NCI-H1417 treated with DMSO at 0.1 percent for 48 hours (cell line): ENCODE measurements around the gene ZC3H12C.

ENCODE experiments used
- DNase-seq: peaks from one replicate; lab custom pipeline; 2025; lab: John Stamatoyannopoulos, UW

Gene ZC3H12C

DNA sequence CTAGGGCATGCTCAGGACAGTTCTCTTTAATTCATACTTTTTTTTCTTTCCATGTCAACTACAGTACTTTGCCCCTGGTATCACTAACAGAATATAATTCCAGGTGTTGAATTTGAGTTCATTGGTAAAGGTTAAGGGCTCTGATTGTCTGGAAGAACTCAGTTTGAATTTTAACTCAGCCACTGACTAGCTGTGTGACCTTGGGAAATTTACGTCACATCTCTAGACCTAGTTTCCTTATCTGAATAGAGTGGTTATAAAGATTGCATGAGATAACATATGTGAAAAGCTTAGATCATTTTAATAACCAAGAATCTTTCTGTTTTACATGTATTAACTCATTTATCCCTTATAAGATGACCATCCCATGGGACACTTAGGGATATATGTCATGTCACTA is 15.8 kb upstream of the ZC3H12C start:
- no peak for DNase-seq

- DNase-seq = no peak
These were observed 15.3 kb upstream of the ZC3H12C start for GRCh38 chr11:110077831-110078325.

DNA sequence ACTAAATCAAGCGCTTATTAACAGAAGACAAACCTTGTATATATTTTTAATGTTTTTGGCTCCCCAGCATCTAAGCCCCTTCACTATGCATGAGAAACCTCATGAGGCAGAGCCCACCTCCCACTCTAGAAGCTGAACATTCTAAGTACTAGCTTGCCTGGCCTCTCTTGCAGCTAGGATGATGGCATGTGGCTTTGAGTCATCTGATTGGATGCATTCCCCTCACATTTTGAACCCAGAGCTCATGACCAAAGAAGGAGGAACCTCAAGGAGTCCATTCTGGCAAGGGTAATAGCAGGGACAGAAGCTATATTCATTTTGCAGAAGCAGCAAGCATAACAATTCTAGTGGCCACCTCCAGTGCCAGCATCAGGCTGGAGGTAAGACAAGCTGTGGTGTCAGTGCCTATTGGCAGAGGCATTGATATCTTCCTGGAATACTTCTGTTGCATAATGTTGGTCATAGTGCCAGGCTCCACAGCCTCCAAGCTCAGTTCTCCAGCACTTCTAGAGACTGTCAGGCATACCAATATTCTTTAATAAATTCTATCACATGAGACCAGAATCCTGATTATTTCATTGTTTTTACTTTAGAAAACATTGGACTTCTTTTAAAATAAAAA is 14.2 kb upstream of the ZC3H12C start:
- DNase-seq = no peak

GRCh38 chr11:110079726-110080125 is 13.5 kb upstream of the ZC3H12C start:
- DNase-seq = no peak

DNA sequence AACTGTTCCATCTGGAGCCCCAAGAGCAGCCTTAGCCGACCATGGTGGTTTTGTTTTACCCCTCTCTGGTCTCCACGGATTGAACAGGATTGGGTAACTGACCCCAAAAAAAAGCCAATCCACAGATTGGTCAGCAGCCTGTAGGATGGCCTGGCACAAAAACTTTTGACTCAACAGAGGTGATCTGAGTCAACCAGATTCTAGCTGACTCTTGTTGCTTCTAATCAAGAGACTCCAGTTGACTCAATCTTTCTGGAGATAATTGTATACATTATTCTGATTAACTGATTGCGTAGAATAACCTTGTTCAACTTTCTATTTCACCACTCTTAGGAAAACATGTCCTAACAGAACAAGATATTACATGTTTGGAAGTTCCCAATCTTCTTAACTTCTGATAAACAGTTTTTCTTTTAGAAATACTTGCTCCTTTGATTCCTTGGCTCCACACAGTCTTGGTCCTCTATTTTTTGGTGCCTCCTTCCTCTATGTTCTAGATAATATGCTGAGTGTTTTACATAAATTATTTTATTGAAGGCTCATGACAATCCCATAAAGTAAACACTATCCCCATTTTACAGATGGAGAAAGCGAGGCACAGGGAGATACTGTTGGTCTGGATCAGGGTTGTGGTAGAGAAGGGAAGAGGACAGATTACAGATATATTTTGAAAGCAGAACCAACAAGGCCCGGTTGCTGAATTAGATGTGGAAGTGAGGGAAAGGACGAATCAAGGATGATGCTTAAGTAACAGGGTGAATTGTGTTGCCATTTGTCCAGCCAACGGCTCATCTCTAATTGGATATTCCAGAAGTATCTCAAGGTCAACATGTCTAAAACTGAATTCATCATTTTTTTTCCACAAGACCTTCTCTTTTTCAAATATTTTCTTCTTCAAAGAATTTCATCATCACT is 11.5 kb upstream of the ZC3H12C start:
- DNase-seq = no peak

- DNase-seq = no peak
These were observed 10.3 kb upstream of the ZC3H12C start for GRCh38 chr11:110082899-110083298.

DNA sequence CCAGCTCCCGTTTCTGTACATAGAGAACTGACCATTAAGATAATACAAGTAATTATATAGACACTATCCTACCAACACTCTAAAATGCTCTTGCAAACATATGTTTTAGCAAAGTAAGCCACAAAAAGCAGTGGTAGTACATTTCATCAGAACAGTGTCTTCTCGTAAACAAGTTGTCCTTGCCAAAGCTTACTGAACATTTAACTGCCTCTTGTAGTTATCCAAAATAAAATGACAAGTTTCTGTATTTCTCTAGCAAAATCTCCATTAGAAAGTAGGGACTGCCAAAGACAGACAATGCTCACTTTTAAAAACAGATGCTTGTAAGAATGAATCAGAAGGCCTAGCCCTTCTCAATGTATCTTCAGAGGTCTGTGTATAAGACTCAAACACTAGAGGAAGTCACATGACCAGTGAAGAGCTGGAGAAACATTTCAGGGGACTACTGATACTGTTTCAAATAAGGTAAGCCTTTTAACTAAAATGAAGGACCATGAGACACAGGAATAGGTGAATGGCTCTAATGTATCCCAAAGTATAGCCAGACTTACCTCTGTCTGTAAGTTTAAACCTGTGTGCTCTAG is 7.8 kb upstream of the ZC3H12C start:
- DNase-seq = no peak

- DNase-seq = no peak
These were observed 6.3 kb upstream of the ZC3H12C start for GRCh38 chr11:110086892-110087309.

DNA sequence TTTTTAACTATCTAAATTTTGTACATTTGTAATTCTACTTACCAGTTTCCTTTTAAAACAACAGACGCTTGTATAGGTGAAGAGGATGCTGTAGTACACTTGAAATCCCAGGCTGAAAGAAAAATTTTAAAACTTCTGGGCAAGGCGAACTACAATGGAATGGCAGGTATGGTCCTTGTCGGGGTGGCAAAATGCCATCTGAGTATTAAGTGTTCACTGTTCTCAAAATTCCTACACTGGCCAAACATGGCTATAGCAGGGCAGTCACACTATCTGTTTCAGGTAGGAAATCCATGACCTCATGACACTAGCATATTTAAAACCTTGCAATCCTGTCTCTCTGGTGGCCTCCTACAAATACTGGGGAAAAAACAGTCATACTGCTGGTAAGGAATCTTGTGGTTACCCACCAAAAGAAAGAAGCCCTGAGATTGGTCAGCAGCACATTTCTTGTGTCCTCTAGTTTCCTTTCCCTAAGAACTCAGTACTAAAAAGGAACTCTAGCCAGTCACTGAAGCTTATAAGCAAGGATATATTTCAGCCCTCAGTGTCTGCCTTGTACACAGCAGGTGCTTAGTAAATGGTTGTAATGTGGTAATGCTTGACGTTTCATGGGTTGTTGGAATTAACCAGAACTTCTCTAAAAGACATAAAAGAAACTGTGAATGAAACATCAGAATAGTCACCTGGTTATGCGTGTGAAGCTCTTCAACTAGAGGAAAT is 5.2 kb upstream of the ZC3H12C start:
- DNase-seq = no peak

DNA sequence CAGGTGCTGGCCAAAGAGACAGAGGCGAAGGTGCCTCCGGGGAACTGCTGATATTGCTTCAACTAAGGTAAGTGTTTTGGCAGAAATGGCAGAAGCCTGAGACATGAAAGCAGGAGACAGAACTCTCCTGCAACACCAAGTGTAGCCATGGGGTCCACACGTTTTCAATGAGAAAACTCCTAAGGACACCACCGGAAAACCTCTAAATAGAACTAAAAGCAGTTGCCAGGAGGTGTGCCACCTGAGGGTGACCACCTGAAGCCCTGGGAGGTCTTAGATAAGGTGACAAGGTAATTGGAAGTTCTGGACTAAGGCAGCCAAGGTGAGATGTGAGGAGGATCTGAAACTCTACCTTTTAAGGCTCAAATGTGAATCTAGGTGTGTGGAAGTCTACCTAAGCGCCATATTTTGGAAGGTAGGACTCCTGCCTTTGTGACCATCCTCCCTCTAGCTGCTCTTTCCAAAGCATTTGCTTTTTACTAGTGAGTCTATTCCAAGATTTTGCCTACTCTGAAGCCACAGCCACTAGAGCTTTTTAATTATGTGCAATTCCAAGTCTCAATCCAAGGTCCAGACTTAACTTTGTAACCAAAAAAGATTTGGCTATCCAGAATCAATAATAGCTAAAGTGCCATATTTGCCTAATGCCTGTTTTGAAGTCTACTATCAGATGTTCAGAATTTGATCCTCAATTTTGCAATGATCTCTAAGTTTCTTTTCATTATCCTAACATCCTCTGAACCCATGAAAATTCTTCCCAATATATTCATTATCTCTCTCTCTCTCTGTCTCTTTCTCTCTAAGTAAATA is 4.5 kb upstream of the ZC3H12C start:
- no peak for DNase-seq

DNA sequence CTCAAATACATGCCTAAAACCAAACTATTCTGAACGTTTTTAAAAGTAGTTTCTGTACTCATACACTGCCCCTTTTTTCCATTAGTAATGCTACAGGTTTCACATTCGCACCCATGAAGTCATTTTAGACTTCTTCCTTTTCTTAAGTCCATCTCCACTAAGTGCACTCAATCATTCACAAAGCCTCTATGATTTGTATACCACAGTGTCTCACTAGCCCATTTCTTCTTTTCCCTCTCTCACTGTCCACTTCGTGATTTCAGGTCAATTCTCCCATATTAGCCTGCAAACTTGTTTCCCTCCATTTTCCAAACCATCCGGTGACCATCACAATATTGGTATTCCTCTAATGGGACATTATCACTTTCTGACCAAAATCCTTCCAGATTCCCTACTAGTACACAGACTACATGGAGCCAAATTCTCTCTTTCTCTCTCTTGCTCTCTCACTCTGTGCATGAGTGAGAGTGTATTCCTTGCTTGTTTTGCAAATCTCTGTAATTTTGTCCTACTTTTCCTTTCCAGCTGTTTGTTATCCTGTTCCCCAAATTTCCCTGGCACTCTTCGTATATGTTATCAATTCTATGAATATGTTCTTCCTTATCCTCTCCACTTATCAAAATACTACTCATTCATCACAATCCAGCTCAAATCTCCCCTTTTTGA is 3.4 kb upstream of the ZC3H12C start:
- no peak for DNase-seq

GRCh38 chr11:110090466-110091026 is 2.6 kb upstream of the ZC3H12C start:
- no peak for DNase-seq

DNA sequence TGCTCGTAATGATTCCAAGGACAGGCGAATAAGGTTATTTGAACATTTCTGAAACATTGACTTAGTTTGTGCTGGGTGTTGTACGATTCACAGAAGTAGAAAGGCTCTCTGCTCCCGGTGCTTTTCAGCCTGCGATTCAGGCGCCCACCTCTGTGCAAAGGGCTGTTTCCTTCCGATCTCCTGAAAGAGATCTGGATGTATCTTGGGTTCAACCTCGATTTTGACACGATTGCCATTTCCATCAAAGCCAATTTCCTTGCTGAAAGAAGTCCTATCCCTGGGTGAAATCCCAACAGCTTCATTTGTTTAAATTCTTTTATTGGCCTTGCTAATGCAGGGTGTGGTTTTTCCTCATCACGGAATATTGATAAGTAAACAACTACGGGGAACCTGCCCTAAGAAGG is 1.1 kb upstream of the ZC3H12C start:
- DNase-seq = no peak

DNA sequence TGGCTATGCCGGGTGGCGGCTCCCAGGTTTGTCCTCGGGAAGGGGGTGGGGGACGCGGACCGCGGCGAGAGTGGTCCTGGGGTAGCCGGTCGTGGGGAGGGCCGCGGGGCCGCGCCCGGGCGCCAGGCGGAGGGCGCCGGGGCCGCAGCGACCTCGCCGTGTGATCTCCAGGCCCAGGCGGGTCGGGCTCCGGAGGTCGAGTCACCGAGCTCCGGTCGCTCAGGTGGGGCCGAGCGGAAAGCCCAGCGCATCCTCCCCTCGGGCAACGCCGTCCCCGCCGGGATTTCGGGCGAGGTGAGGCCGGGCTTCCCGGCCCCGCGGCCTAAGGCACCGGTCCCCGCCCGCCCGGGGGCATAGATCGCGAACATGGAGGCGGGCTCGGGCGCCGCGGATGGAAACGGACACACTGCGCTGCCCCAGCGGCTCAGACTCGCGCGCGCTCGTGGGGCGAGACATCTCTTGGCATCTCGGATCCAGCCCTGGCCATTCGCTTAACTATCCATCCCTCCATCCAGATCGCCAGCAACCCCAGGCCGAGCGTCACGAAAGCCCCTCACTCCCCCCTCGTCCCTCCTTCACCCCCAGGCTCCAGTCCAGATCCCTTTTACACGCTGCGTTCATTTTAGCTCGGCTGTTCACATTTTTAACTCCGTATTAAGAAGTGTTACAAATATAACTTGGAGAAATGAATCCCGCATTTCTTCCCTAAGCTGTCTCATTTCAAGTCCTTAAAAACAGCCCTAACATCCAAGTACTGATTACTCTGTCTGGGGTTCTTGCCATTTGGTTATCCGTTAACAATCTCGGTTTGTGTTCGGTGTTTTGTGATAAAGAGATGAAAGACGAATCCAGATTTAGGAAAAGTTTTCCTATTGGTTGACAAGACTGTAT is 460 bp downstream of the ZC3H12C start:
- peak; percentile 58 for DNase-seq

GRCh38 chr11:110094298-110095285 is 1.4 kb downstream of the ZC3H12C start:
- no peak for DNase-seq

DNA sequence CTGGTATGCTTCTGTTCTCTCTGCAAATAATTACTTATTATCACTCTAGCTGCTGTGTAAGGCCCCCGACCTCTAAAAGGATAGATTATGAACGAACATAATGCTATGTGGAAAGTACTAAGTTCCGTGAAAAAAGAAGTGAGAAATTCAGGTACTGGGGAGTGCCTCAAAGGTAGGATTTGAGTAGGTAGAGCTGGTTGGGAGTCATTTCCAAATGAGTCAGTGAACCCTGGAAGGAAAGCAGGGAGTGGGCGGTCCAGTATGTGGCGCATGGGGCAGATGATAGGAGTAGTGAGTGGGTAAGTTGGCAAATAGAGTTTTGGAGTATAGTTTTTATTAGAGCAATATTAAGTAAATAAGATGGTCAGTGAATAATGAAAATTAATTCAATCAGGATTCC is 2.4 kb downstream of the ZC3H12C start:
- no peak for DNase-seq

DNA sequence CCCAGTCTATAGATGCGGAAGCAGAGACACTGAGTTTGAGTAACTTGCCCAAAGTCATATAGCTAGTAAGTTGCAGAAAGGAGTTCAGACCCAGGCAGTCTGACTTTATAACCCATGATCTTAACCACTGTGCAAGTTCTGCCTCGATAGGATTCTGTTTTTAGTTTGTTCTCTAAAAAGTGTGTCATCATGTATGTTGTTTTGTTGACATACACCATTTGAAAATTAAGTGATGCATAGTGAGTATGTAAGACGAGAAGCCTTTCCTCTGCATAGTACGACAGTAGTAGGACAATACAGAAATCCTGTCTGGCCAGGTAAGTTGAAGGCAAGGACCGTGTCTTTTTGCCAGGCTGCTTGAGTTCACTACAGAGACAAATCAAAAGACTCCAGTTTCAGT is 3.3 kb downstream of the ZC3H12C start:
- DNase-seq = no peak

DNA sequence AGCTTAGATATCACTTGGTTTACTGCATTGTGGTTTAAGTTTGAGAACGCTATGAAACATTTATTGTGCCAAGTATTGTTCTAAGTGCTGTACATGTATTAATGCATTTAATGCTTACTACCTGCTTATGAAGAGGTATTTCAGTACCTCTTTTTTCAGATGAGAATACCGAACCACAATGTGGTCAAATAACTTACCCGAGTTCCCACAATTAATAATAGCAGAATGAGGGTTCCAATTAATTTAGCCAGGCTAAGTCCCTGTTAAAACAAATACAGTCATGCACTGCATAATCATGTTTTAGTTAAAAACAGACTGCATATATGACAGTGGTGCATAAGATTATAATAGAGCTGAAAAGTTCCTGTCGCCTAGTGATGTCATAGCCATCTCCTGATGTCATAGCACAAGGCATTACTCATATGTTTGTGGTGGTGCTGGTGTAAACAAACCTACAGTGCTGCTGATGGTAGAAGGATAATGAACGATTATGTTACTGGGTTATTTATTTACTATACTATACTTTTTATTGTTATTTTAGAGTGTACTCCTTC is 4.3 kb downstream of the ZC3H12C start:
- DNase-seq = no peak
